ENCODE measurements around the gene SNAP91. TPM values are rescaled to one million over a fixed set of nuclear protein-coding genes. Genes with fewer than 3 reads are reported as not detected.

The SNAP91 gene
- total RNA-seq, 1 experiment from 2014 or later, result 0.95 TPM

GRCh38 chr6:83729871-83730270, 21.0 kb upstream of the SNAP91 start:
- Histone ChIP-seq H3K27ac (ENCODE audit: low read length) (no peak overlapping the region), H3K4me1 (ENCODE audit: control insufficient read depth, insufficient read depth, low read length) (no peaks in the 10 kb centered on the region), H3K4me3 (ENCODE audit: low read depth in 2 of 2, low read length in 2 of 2) (no peak overlapping the region), H3K36me3 (ENCODE audit: control insufficient read depth, insufficient read depth, low read length) (no peaks in the 10 kb centered on the region), H3K9me3 (ENCODE audit: control insufficient read depth, insufficient read depth, low read depth, low read length) (no peaks in the 10 kb centered on the region), H3K27me3 (ENCODE audit: control insufficient read depth, insufficient read depth, low read length) (no peaks in the 10 kb centered on the region; the same call in 1 of the 2 replicates)
- DNase-seq (ENCODE audit: low read depth, low spot score) (no peak), ATAC-seq (no peak)
- in situ Hi-C loops (cut with HindIII; ENCODE audit: low pct_unique_long_range_greater_than_20kb, low sequenced_read_pairs), result no loop called here
- TF ChIP-seq REST (IDR thresholded peaks at IDR 0.05; ENCODE audit: insufficient read depth in 1 of 2, low read depth in 2 of 2, low read length in 1 of 2), result no peak
- TF ChIP-seq CTCF (IDR thresholded peaks at IDR 0.05), result no peak
- TF ChIP-seq POLR2AphosphoS5 (IDR thresholded peaks at IDR 0.05; ENCODE audit: low read depth, low read length), result no peak
- no peak for TF ChIP-seq SIN3A (IDR thresholded peaks at IDR 0.05; ENCODE audit: borderline replicate concordance, insufficient read depth, low read depth, low read length)
- TF ChIP-seq TCF7L2 (IDR thresholded peaks at IDR 0.05; ENCODE audit: low read depth, low read length), result no peak
- BruUV-seq (replicated peaks), result no TSS peak
- CTCF ChIA-PET, result no interaction called here
- POLR2A ChIA-PET, result no interaction called here
- intact Hi-C loops (cut with micrococcal nuclease; ENCODE audit: unreplicated experiment), result no loop called here

- Histone ChIP-seq H3K9me3 (ENCODE audit: control insufficient read depth, insufficient read depth, low read depth, low read length) (peaks cover 7% of the 10 kb centered on the region; the same call in 1 of the 2 replicates), H3K4me3 (ENCODE audit: low read depth in 2 of 2, low read length in 2 of 2) (no peak overlapping the region), H3K27ac (ENCODE audit: low read length) (no peak overlapping the region), H3K27me3 (ENCODE audit: control insufficient read depth, insufficient read depth, low read length) (no peaks in the 10 kb centered on the region; the same call in 1 of the 2 replicates), H3K36me3 (ENCODE audit: control insufficient read depth, insufficient read depth, low read length) (no peaks in the 10 kb centered on the region), H3K4me1 (ENCODE audit: control insufficient read depth, insufficient read depth, low read length) (no peaks in the 10 kb centered on the region)
- CTCF ChIA-PET, result no interaction called here
- intact Hi-C loops (cut with micrococcal nuclease; ENCODE audit: unreplicated experiment) (no loop called here), in situ Hi-C loops (cut with HindIII; ENCODE audit: low pct_unique_long_range_greater_than_20kb, low sequenced_read_pairs) (no loop called here)
- TF ChIP-seq SIN3A (IDR thresholded peaks at IDR 0.05; ENCODE audit: borderline replicate concordance, insufficient read depth, low read depth, low read length) (no peak), REST (IDR thresholded peaks at IDR 0.05; ENCODE audit: insufficient read depth in 1 of 2, low read depth in 2 of 2, low read length in 1 of 2) (no peak), CTCF (IDR thresholded peaks at IDR 0.05) (no peak), POLR2AphosphoS5 (IDR thresholded peaks at IDR 0.05; ENCODE audit: low read depth, low read length) (no peak), TCF7L2 (IDR thresholded peaks at IDR 0.05; ENCODE audit: low read depth, low read length) (no peak)
- ATAC-seq (no peak), DNase-seq (ENCODE audit: low read depth, low spot score) (no peak)
- POLR2A ChIA-PET, result no interaction called here
- no TSS peak for BruUV-seq (replicated peaks)
These were observed 14.0 kb upstream of the SNAP91 start for GRCh38 chr6:83722876-83723275.

Measured in Panc1 (cell line).